WERI-Rb-1 (cell line): ENCODE data around the gene STEAP1B.
"Not testable (repeated sequence)": the region's sequence is repeated elsewhere in the genome, so short reads cannot be mapped to it uniquely, and the experiment has no call there.

Experiments
- DNase-seq: peaks from one replicate; pipeline ENCODE4 v3.0.0-alpha.2; 2020
- H3K27ac ChIP-seq: fragments of 250-450 bp; sonication (Bioruptor Pico); 2 replicates; pipeline ENCODE4 v1.5.1; 2020; ENCODE audit warnings: mild to moderate bottlenecking, moderate library complexity
- H3K27me3 ChIP-seq: fragments of 250-450 bp; sonication (Bioruptor Pico); 2 replicates; pipeline ENCODE4 v1.5.1; 2021; ENCODE audit warnings: mild to moderate bottlenecking, low read depth, moderate library complexity; ENCODE audit not compliant: insufficient read depth, severe bottlenecking
- H3K36me3 ChIP-seq: fragments of 250-450 bp; sonication (Bioruptor Pico); 2 replicates; pipeline ENCODE4 v1.5.1; 2020; ENCODE audit warnings: mild to moderate bottlenecking, moderate library complexity
- H3K4me3 ChIP-seq: 2 replicates; pipeline ENCODE4 v1.5.1; 2011; ENCODE audit warnings: low read depth, mild to moderate bottlenecking, control low read depth, low read length
- H3K9me3 ChIP-seq: fragments of 250-450 bp; sonication (Bioruptor Pico); 2 replicates; pipeline ENCODE4 v1.5.1; 2021; ENCODE audit warnings: mild to moderate bottlenecking, moderate library complexity; ENCODE audit not compliant: severe bottlenecking
- TF ChIP-seq, protein P1 (sequence below): IDR thresholded peaks from 2 replicates; pipeline ENCODE4 v1.5.1; 2011; ENCODE audit warnings: low read depth, mild to moderate bottlenecking, control low read depth, inconsistent platforms, low read length

The STEAP1B gene

DNA sequence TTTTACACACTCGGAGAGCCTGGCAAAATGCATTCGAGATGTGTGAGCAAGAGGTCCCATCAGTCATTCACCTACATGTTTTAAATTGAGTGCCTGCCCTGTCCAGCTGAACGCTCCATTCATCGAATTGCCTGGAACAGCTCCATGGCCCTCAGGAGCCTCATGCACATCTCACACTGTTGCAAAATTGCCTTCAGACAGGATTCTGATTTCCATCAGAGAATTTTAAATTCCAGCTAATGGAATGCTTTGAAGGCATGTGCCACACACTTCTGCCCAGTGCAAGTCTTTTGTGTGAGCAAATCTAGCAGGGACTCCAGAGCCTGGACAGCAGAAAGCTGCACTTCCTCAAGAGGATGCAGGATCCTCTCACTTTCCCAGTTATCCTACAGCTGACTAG, 17.0 kb upstream of the STEAP1B start:
- H3K4me3 ChIP-seq, DNase-seq, H3K36me3 ChIP-seq, H3K9me3 ChIP-seq, H3K27me3 ChIP-seq, H3K27ac ChIP-seq: not testable (repeated sequence)

DNA sequence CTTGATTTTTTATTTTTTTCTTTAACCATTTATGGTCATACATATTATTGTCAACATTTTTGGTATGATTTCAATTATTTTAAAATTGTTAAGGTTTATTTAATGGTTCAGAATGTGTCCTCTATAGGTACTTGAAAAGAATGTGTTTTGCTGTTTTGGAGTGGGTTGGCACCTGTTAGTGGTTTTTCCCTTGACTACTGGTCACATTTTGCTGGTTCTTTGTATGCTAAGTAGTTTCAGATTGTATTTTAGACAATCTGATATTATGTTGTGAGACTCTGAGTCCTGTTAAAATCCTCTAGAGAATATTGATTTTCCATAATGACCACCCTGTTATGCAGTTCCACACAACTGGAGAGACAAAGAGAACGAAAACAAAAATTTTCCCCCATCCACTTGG, 15.0 kb upstream of the STEAP1B start:
- H3K4me3 ChIP-seq, DNase-seq, H3K27me3 ChIP-seq, H3K36me3 ChIP-seq, H3K9me3 ChIP-seq, H3K27ac ChIP-seq: not testable (repeated sequence)

DNA sequence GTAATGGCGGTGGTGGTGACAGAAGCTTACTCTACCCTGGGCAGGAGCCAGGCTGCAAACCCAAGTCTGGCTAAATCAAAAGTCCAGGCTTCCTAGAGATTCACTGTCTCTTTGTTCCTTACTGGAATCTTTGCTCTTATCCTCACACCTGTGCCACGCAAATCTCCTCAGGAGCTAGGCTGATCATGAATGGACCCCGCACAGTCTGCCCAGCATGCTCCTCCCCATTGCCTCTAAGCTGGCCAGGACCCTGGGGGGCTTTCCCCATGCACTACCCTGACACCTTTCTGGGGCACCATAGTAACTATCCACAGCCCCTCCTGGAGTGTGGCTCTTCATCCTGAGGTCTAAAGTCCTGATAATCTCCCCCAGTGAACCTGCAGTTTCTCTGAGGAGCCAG, 7.3 kb upstream of the STEAP1B start:
- not testable (repeated sequence) for H3K9me3 ChIP-seq, H3K27ac ChIP-seq, H3K4me3 ChIP-seq, H3K27me3 ChIP-seq, DNase-seq, H3K36me3 ChIP-seq

DNA sequence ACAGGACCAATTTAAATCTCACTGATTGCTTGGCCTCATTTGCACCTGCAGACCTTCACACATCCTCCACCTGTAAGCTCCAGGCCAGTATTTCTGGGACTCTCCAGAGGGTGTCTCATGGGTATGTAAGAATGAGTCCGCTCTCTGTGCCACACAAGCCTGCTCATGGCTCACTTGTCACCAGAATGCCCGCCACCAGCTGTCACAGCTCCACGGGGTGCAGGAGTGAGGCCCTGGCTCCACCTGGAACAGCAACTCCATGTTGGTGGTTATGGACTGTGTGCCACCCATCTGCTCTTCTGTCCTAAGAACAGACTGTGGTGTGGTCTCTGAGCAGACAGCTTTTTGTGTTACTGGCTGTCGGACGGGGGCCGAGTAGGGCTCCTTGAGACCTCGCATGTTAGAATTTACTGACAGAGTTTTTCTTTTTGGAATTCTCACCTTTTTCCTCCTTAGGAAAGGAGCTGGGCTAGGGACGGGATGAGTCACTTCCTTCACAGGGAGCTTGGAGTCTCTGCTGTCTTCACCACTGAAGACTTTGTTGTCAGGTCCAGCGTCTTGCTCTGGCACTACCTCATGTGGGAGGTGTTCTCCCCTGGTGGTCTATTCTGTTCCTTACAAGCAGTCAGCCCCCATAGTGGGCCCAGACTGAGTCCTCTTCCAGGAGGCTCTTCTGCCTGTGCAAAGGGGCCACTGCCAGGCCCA, 6.5 kb upstream of the STEAP1B start:
- H3K27me3 ChIP-seq, DNase-seq, H3K36me3 ChIP-seq, H3K9me3 ChIP-seq, H3K27ac ChIP-seq, H3K4me3 ChIP-seq: not testable (repeated sequence)

DNA sequence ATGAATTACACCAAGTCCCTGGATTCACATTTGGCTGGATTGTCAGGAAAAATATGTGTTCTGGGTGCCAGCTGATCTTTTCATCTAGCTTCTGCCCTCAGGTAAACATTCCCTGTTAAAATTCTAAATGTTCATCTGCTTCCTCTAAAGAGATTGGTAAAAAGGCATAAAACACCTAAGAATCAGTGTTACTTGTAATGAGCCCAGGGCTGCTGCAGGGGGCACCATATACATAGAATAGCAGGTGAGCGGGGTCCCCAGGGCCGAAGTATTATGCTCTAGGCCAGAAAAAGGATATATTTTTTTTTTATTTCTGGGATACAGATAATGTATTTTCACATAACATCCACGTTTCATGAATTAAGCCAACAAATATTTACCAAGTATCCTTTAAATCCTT, 4.5 kb upstream of the STEAP1B start:
- H3K27ac ChIP-seq, H3K4me3 ChIP-seq, H3K36me3 ChIP-seq, H3K9me3 ChIP-seq, H3K27me3 ChIP-seq, DNase-seq: not testable (repeated sequence)

DNA sequence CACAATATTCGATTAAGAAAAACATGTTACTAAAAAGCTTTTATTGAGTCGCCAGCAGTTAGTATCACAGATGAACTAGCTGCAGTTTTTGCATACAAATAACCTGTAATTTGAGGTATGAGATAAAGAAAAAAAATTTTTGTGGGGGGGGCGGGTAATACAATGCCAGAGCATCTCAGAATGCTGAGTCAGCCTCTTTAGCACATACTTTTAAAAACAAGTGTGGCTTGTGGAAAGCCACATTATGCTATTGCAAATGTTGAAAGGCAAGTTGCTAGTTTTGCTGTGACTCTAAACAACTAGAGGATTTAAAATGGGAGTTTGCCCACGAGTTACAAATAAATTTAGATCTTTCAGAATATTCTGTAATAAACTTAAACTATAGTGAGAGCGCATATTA, 2.1 kb upstream of the STEAP1B start:
- not testable (repeated sequence) for H3K27ac ChIP-seq, DNase-seq, H3K9me3 ChIP-seq, H3K4me3 ChIP-seq, H3K27me3 ChIP-seq, H3K36me3 ChIP-seq

DNA sequence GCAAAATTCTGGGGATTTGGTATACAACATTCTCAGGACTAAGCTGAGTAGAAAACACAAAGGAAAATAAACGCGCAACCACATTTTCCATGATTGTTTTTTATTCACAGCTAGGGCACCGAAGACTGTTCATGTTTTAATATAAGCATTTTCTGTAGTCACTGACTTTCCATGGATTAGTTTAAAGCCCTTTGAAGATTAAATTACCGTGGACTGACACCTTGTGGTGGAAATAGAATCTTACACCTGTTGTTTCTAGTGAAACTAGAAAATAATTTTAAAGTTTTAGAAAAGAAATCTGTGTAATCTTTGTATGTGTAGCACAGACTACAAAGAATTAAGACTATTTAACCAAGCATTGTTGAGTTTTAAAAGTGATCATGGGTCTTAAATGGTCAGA, 1.3 kb upstream of the STEAP1B start:
- H3K9me3 ChIP-seq, H3K36me3 ChIP-seq, H3K4me3 ChIP-seq, H3K27ac ChIP-seq, H3K27me3 ChIP-seq, DNase-seq: not testable (repeated sequence)

DNA sequence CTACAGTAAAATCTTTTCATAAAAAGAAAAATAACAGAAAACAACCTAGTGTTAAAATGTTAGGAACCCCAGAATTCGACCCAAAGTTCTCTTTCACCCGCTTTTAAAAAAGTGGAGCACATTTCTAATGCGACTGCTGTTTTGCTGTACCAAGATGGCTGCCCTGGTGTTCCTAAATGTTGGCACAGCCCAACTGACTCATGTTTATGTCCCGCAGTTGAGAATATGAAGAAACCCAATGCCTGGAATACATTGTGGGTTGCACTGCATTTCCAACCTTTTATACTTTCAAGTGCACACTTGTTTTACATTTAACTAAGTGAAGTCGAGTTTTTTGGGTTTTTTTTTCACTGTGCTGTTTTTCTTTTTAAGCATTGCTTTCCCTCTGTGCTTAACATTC, 944 bp downstream of the STEAP1B start:
- no peak overlapping the region for H3K4me3 ChIP-seq
- no peak for DNase-seq
- H3K36me3 ChIP-seq, result no peaks in the 10 kb centered on the region
- no peak overlapping the region for H3K27ac ChIP-seq
- no peaks in the 10 kb centered on the region for H3K9me3 ChIP-seq
- TF ChIP-seq, protein P1, sequence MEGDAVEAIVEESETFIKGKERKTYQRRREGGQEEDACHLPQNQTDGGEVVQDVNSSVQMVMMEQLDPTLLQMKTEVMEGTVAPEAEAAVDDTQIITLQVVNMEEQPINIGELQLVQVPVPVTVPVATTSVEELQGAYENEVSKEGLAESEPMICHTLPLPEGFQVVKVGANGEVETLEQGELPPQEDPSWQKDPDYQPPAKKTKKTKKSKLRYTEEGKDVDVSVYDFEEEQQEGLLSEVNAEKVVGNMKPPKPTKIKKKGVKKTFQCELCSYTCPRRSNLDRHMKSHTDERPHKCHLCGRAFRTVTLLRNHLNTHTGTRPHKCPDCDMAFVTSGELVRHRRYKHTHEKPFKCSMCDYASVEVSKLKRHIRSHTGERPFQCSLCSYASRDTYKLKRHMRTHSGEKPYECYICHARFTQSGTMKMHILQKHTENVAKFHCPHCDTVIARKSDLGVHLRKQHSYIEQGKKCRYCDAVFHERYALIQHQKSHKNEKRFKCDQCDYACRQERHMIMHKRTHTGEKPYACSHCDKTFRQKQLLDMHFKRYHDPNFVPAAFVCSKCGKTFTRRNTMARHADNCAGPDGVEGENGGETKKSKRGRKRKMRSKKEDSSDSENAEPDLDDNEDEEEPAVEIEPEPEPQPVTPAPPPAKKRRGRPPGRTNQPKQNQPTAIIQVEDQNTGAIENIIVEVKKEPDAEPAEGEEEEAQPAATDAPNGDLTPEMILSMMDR, result no peak
- no peaks in the 10 kb centered on the region for H3K27me3 ChIP-seq

DNA sequence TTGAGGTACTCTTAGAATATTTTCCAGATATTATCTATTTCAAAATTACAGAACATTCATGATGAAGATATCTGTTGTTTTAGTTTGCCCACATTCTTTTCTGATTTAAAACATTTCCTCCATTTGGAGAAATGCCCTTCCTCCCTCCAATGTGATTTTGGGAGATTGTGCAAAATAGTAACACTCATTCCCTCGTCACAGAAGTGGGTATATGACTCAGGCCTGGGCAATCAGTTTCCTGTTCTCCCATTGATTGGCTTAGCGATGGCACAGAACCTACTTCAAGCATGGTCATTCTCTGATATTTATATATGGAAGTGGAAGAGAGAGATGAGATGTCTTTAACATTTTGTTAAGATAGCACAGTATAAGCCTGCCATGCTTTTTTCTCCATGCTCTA, 3.1 kb downstream of the STEAP1B start:
- H3K36me3 ChIP-seq, H3K27ac ChIP-seq, H3K27me3 ChIP-seq, H3K4me3 ChIP-seq, H3K9me3 ChIP-seq, DNase-seq: not testable (repeated sequence)

DNA sequence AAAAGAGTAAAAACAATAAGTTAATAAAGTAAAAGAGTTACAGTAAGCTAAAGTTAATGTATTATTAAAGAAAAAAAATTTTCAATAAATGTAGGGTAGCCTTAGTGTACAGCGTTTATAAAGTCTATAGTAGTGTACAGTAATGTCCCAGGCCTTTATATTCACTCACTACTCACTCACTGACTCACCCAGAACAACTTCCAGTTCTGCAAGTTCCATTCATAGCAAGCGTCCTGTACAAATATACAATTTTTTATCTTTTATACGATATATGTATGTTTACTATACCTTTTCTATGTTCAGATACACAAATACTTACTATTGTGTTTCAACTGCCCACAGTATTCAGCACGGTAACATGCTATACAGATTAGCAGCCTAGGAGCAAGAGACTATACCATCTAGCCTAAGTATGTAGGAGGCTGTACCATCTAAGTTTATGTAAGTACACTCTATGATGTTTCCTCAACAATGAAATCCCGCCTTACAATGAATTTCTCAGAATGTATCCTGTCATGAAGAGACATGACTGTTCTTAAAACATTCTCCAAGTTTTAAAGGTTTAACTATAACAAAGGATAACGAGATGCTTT, 3.6 kb downstream of the STEAP1B start:
- not testable (repeated sequence) for H3K4me3 ChIP-seq, H3K9me3 ChIP-seq, H3K36me3 ChIP-seq, H3K27ac ChIP-seq, H3K27me3 ChIP-seq, DNase-seq

DNA sequence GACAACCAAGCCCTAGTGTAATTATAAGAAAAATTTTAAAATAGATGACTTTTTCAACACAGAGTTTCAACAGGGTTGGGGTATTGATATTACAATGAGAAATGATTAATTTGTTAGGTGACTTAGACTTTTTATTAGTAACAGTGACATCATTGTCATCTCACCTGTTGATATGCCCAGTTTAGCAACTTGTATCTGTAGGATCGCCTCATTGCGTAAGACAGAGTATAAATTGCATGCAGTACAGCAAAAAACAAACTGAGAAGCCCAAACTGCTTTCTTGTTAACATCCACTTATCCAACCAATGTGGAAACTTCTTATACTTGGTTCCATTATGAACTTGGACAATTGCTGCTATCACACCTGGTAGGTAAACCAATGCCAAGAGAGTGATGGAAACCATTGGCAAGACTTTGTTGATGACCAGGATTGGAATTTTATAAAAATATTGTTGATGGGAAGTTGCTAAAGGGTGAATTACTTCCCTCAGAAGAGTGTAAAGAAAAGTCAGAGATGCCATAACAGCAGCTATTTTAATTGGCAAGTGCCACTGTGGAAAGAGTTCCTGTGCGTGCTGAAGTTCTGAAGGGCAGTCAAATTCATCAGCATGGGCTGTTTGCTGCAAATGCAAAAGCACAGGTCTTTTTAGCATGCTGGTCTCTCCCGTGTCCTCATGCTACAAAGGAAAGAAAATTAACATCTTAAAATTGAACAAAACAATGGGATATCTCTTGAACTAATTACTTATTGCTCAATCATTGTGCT, 6.6 kb downstream of the STEAP1B start:
- H3K4me3 ChIP-seq, H3K36me3 ChIP-seq: not testable (repeated sequence)

More for the DNA sequence above, 6.6 kb downstream of the STEAP1B start:
- not testable (repeated sequence) for DNase-seq, H3K27me3 ChIP-seq, H3K27ac ChIP-seq, H3K9me3 ChIP-seq
